Dermis blood vessel endothelial cell (primary cell): ENCODE results near the gene SOS1. TPM values are rescaled to one million over a fixed set of nuclear protein-coding genes. Genes with fewer than 3 reads are reported as not detected.
"Not testable (repeated sequence)": the region's sequence is repeated elsewhere in the genome, so short reads cannot be mapped to it uniquely, and the experiment has no call there.

Experiments used
- DNase-seq: peaks from one replicate; pipeline ENCODE4 v3.0.0; 2010
- total RNA-seq: library from RNA; depleted of rRNA; stranded (reverse); fragments of >200 nt; gene quantifications from 2 replicates; pipeline ENCODE4 v1.2.3, GENCODE V29; 2014

The SOS1 gene
- total RNA-seq, 1 donor from 2014 or later = 13.1 TPM

DNA sequence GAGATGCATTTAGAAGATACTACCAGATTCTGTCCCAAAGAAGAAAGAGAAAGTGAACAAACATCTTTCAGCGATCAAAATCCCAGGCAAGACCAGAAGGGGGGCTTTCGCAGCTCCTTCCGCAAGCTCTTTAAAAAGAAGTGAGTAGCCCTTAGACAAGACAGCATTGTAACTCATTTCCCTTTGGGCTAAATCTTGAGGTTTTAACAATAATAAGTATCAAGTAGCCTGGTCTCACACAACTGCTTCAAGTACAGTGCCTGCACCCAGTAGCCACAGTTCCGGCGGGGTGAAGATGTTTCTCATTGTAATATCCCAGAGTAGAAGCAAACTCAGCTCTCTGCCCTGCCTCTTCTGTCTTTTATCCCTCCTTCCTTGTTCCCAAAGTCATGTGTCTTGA lies 154.8 kb downstream of the SOS1 start:
- DNase-seq = no peak

DNA sequence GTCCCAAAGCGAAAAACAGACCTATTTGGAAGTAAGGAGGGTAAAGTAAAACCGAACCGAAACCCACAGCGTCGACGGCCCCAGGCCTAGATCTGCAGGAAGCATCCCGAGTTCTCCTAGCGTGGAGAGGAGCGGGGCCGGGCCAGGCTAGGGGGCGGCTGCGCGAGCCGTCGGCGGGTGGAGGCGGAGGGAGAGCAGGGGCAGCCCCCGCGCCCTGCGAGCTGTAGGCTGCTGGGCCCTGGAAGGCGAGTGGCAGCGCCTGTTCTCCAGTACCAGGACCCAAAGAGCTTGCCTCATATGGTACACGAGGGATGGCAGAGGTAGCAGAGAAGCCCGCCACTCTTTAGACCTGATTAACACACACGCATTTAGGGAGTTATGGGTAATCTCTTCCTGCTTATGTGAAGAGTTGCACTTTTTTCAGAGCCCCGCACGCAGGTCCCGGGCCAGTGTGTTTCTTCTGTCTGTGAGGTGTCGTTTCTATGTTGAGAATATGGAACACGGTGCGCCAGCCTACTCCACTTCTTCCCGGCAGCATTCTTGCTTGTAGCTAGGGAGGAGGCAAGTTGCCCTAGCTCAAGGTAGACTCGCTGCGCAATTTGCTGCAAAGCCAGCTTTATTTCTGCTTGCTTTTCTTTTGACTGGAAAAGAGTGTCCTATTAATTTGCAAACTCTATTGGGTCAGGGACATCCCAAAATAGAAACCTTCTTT lies 160.1 kb downstream of the SOS1 start:
- no peak for DNase-seq

- peak; percentile 94 for DNase-seq
These were observed 160.8 kb downstream of the SOS1 start for GRCh38 chr2:38959938-38960608.

- DNase-seq = no peak
These were observed 161.4 kb downstream of the SOS1 start for GRCh38 chr2:38959466-38959865.

GRCh38 chr2:38957972-38958371 lies 162.9 kb downstream of the SOS1 start:
- DNase-seq = no peak

DNA sequence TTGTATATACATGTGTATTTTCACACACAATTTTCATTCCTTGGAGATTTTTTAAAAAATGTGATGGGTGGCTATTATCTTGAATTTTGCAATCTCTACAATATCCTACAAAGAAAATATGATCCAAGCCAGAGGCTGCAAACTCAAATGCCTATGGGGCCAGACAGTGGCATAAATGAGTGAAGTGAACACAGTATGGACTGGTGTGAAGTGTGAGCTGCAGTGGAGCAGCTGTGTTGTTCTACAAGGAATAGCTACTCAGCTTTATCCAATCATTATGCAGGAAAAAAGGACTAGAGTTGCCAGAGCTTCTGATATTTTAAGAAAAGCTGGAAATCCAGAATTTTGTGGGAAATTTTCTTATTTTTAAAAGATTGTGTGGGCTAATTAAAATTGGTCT lies 169.1 kb downstream of the SOS1 start:
- no peak for DNase-seq

- DNase-seq = no peak
These were observed 171.9 kb downstream of the SOS1 start for GRCh38 chr2:38948995-38949394.

DNA sequence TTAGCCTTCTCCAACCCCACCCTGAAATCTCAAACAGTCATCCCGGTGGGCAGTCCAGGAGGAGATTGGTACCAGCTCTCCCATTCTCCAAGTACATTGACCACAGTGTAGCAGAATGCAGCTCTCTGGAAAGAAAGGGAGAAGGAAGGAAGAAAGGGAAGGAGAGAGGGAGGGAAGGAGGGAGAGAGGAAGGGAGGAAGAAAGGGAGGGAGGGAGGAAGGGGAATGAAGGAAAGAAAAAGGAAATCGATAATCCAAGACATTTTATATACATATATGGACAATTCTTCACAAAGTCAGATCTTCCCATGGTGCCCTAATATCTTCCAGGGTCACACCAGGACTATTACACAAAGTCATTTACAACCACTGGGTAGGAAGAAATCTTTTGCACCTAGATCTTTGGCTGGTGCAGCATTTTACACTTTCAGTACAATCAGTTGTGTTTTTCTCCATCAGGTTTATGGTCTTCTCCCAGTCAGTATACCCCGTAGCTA lies 172.4 kb downstream of the SOS1 start:
- DNase-seq = no peak

- peak; percentile 90 for DNase-seq
These were observed 173.3 kb downstream of the SOS1 start for GRCh38 chr2:38947241-38948239.

- no peak for DNase-seq
These were observed 174.9 kb downstream of the SOS1 start for GRCh38 chr2:38945911-38946310.

GRCh38 chr2:38945372-38945771 lies 175.5 kb downstream of the SOS1 start:
- no peak for DNase-seq

DNA sequence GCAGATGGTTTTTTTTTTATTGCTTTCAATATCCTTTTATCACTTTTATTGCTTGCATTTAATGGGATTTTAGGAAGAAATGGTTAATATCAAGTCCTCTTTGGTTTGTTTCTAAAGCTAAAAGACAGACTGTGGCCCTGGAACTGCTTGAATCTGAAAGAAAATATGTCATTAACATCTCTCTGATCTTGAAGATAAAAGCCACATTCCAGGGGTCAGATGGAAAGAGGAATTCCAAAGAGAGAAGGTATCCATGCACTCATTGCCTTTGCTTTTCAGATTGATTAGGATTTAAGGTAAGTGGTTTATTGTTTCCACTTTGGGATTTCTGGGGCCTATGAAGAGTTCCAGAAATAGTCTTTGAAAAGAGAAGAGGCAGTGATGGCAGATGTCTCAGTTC lies 177.1 kb downstream of the SOS1 start:
- DNase-seq = no peak

DNA sequence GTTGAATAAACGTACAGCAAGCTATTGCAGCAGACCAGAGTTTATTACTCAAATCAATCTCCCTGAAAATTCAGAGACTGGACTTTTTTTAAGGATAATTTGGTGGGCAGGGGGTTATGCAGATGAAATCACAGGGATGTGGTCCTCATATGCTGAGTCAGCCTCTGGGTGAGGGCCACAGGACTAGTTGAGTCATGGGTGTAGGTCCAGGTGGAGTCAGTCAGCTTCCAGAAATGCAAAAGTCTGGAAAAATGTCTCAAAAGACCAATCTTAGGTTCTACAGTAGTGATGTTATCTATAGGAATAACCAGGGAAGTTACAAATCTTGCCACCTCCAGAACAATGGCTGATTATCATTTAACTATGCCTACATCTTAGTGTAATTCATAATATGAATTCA lies 180.1 kb downstream of the SOS1 start:
- no peak for DNase-seq

DNA sequence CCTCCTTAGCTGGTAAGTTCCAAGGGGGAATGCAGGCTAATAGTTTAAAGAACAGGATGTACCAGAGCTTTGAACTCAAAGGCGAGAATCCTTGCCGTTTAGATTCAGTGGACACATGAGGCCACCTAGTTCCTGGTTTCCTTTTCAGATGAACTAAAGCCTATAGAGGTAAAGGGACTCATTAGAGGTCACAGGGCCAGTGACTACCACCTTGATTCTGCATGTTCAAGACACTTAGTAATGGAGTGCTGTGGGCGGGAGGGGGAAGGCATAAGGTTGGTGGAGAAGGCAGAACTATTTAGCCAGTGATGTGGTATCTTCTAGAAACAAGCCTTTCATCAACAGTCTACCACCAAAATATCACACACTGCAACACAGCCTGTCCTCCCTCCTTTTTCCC lies 183.3 kb downstream of the SOS1 start:
- no peak for DNase-seq

DNA sequence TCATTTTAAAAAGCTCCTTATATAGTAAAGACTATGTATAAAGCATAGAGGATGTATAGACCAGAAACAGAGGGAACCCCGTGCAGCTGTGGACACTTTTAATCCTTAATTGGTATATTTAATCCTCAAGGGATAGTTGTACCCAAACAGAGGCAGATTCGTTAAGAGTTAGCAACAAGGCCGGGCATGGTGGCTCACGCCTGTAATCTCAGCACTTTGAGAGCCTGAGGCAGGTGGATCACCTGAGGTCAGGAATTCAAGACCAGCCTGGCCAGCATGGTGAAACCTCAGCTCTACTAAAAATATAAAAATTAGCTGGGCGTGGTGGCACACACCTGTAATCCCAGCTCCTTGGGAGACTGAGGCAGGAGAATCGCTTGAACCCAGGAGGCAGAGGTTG lies 184.3 kb downstream of the SOS1 start:
- DNase-seq = not testable (repeated sequence)

DNA sequence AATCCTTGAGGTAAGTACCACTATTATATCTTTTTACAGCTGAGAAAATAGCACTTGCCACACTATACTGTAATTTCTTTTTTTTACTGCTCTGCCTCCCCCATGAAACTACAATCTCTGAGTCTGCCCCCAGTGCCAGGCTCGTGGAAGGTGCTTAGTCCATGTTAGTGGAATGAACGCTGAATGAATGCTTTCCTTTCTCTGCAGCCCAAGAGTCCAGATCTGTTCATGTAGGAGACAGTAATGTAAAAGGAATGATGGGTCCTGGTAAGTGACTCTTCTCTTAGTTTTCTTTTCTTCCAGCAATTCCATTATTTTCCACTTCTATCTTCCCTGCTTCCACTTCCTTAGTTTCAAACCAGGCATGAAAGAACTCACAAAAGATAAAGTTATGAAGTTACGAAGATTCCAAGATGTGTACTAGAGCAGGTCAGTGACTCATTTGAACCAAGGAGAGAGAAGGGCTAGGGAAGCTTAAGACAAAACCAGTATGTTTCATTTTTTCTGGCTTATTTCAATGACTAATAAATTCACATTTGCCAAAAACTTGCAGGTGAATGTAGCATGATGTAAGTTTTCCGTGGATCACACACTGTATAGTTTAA lies 185.2 kb downstream of the SOS1 start:
- no peak for DNase-seq

GRCh38 chr2:38934742-38935141 lies 186.1 kb downstream of the SOS1 start:
- no peak for DNase-seq

GRCh38 chr2:38933653-38934052 lies 187.2 kb downstream of the SOS1 start:
- no peak for DNase-seq

DNA sequence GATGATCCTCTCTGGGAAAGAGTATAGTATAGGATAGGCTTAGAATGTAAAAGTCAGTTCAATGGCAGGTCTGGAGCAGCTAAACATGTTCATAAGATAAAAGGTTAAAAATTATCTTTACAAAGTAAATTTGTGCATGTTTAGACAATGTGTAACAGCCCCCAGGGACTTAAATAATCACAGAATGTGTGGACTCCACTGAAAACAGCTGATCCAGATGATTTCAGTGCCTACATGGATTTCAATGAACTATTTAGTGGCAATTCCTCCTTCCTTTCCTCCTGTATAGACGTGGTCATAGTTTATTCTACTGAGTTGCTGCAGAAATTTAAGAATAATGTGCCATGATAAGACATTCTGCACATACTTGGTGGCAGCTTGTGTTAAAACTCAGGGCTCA lies 188.3 kb downstream of the SOS1 start:
- no peak for DNase-seq
